Natural killer cell (primary cell): Measurements from ENCODE around the gene ADCY5. TPM values are rescaled to one million over a fixed set of nuclear protein-coding genes. Genes with fewer than 3 reads are reported as not detected.

Experiments
- ATAC-seq, 3 donors: fragments of 150-1000 bp in 2 of 3; fragments of 200-7000 bp in 1 of 3; cut with Tn5 transposase; 1 replicate in 1 of 3; 2 replicates in 2 of 3; pipeline ENCODE4 v1.10.0; 2021; ENCODE audit warnings: mild to moderate bottlenecking in 2 of 3, moderate library complexity in 2 of 3
- DNase-seq, 2 donors: peaks; one replicate each; pipeline versions ENCODE4 v3.0.0 to v3.0.0-alpha.2; 2013 to 2021; ENCODE audit warnings: mixed read lengths in 1 of 2
- H3K27ac ChIP-seq: one replicate; pipeline ENCODE4 v1.5.1; 2013; ENCODE audit warnings: mild to moderate bottlenecking, low read length
- H3K27me3 ChIP-seq: one replicate; pipeline ENCODE4 v1.6.1; 2013; ENCODE audit warnings: low read length; ENCODE audit not compliant: control insufficient read depth, insufficient read depth
- H3K36me3 ChIP-seq: one replicate; pipeline ENCODE4 v1.6.1; 2013; ENCODE audit warnings: low read length; ENCODE audit not compliant: control insufficient read depth, insufficient read depth
- H3K4me1 ChIP-seq: one replicate; pipeline ENCODE4 v1.6.1; 2013; ENCODE audit warnings: low read length; ENCODE audit not compliant: control insufficient read depth, insufficient read depth
- H3K4me3 ChIP-seq: one replicate; pipeline ENCODE4 v1.5.1; 2013; ENCODE audit warnings: low read length
- H3K9me3 ChIP-seq: one replicate; pipeline ENCODE4 v1.6.1; 2013; ENCODE audit warnings: low read length; ENCODE audit not compliant: control insufficient read depth, insufficient read depth
- H3K27ac Mint-ChIP-seq, 2 donors: one replicate each; pipeline ENCODE4 v1.8.0; 2022; ENCODE audit warnings: mild to moderate bottlenecking in 2 of 2, mixed read lengths in 2 of 2, moderate library complexity in 1 of 2
- H3K27me3 Mint-ChIP-seq, 2 donors: one replicate each; pipeline ENCODE4 v1.8.0; 2022; ENCODE audit warnings: low read depth in 2 of 2, mixed read lengths in 2 of 2
- H3K36me3 Mint-ChIP-seq: one replicate; pipeline ENCODE4 v1.8.0; 2022; ENCODE audit warnings: mixed read lengths
- H3K4me1 Mint-ChIP-seq, 2 donors: one replicate each; pipeline ENCODE4 v1.8.0; 2022; ENCODE audit warnings: mixed read lengths in 2 of 2
- H3K4me3 Mint-ChIP-seq: one replicate; pipeline ENCODE4 v1.8.0; 2022; ENCODE audit warnings: mild to moderate bottlenecking, moderate library complexity, mixed read lengths
- H3K9me3 Mint-ChIP-seq, 2 donors: one replicate each; pipeline ENCODE4 v1.8.0; 2022; ENCODE audit warnings: mixed read lengths in 2 of 2
- WGBS: methylation state at CpG from one replicate; pipeline ENCODE4 v1.1.7; 2013; ENCODE audit warnings: missing lambda C conversion rate; ENCODE audit not compliant: insufficient coverage; 5-methylcytosine and 5-hydroxymethylcytosine counted together
- intact Hi-C: fragments of 100-400 bp; cut with micrococcal nuclease; formaldehyde crosslinking; loops from one replicate; pipeline ENCODE4 v1.14.2; 2022
- total RNA-seq, 4 donors: library from RNA; stranded (reverse); fragments of 120-200 nt in 1 of 4; gene quantifications; one replicate each; pipeline versions ENCODE4 v1.2.3 to v1.2.4, GENCODE V29; 2013 to 2022
- TF ChIP-seq, protein P1 (sequence below): fragments of 200-600 bp; IDR thresholded peaks from one replicate; pipeline ENCODE4 v1.8.0; 2022; ENCODE audit warnings: antibody characterized with exemption

ADCY5 gene
- total RNA-seq, 3 donors from 2014 or later (not counting 1 experiment from before 2014, with no cell fraction given): not detected

DNA sequence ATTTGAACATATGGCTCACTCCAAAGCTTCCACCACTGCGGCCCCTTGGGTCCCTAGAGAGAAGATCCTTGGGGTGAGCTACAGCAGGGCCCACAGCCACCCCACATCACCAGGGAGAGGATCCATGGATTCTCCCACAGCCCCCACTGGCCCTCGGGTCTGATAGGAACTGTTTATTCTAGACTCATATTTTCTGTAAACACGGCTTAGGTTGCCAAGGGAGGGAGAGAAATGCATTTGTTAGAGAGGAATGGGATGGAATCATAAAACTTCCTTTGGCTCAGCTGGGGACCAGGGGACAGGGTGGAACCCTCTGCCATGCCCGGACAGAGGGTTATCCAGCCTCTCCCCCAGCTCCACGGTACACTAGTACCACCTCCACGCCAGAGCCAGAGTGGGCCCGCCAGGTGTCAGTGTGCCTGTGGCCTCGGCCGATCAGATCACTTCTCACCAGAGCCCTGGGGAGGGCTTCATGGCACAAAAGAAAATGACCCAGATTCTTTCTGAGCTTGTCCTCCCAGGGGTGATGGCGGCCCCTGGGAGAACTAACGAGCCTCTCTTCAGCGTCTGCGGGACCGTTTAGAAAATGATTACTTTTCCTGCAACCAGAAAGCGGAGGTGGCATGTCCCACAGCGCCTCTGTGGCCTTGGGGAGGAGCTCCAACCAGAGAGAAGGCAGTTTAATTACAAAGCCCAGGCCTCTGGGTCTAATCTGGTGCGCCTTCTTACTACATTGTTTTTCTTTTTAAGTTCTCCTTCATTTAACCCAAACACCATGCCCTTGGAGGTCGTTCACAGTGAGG is 33.7 kb downstream of the ADCY5 start:
- TF ChIP-seq, protein P1, sequence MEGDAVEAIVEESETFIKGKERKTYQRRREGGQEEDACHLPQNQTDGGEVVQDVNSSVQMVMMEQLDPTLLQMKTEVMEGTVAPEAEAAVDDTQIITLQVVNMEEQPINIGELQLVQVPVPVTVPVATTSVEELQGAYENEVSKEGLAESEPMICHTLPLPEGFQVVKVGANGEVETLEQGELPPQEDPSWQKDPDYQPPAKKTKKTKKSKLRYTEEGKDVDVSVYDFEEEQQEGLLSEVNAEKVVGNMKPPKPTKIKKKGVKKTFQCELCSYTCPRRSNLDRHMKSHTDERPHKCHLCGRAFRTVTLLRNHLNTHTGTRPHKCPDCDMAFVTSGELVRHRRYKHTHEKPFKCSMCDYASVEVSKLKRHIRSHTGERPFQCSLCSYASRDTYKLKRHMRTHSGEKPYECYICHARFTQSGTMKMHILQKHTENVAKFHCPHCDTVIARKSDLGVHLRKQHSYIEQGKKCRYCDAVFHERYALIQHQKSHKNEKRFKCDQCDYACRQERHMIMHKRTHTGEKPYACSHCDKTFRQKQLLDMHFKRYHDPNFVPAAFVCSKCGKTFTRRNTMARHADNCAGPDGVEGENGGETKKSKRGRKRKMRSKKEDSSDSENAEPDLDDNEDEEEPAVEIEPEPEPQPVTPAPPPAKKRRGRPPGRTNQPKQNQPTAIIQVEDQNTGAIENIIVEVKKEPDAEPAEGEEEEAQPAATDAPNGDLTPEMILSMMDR: no peak
- Histone ChIP-seq H3K4me3 (no peak overlapping the region), H3K27me3 (no peaks in the 10 kb centered on the region), H3K9me3 (no peaks in the 10 kb centered on the region), H3K36me3 (no peaks in the 10 kb centered on the region), H3K27ac (no peak overlapping the region), H3K4me1 (no peaks in the 10 kb centered on the region)
- DNase-seq (no peak), ATAC-seq (no peak)
- no peaks in the 10 kb centered on the region for H3K27me3 Mint-ChIP-seq
- H3K9me3 Mint-ChIP-seq: no peaks in the 10 kb centered on the region
- no peaks in the 10 kb centered on the region for H3K36me3 Mint-ChIP-seq
- intact Hi-C loops: no loop called here
- no peak overlapping the region for H3K4me3 Mint-ChIP-seq
- H3K4me1 Mint-ChIP-seq: no peaks in the 10 kb centered on the region
- no peak overlapping the region for H3K27ac Mint-ChIP-seq
- WGBS: 86% methylated on average over 18 of the region's 18 CpGs

GRCh38 chr3:123412811-123413604 is 35.9 kb downstream of the ADCY5 start:
- ATAC-seq: no peak
- WGBS: 90% methylated on average over 21 of the region's 21 CpGs
- Mint-ChIP-seq H3K4me1 (no peaks in the 10 kb centered on the region), H3K36me3 (no peaks in the 10 kb centered on the region), H3K4me3 (no peak overlapping the region), H3K27me3 (no peaks in the 10 kb centered on the region), H3K27ac (no peak overlapping the region), H3K9me3 (no peaks in the 10 kb centered on the region)
- H3K27me3 ChIP-seq: no peaks in the 10 kb centered on the region
- TF ChIP-seq, protein P1: no peak
- H3K9me3 ChIP-seq: no peaks in the 10 kb centered on the region
- no peaks in the 10 kb centered on the region for H3K4me1 ChIP-seq
- intact Hi-C loops: no loop called here
- no peak overlapping the region for H3K4me3 ChIP-seq
- DNase-seq: no peak
- H3K27ac ChIP-seq: no peak overlapping the region
- H3K36me3 ChIP-seq: no peaks in the 10 kb centered on the region

DNA sequence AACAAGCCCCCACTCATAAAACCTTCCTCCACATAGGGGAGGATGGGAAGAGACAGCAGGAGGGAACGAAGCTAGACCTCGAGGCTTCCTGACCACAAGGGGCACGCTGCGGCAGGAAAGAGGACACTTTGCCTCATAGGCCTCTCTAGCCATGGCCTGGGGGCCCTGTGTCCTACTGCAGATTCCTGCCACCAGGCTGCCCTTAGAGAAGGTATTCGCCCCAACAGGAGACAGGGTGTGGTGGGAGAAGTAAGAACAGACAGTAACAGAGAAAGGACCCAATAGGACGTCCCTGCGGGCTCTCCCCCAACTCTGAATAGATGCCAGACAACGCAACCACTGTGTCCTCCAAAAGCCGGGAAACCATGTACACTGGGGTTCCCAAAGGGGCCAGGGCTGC is 36.8 kb downstream of the ADCY5 start:
- Histone ChIP-seq H3K36me3 (no peaks in the 10 kb centered on the region), H3K27ac (no peak overlapping the region), H3K4me1 (no peaks in the 10 kb centered on the region), H3K4me3 (no peak overlapping the region), H3K9me3 (no peaks in the 10 kb centered on the region), H3K27me3 (no peaks in the 10 kb centered on the region)
- no peaks in the 10 kb centered on the region for H3K27me3 Mint-ChIP-seq
- DNase-seq: no peak
- no peak for ATAC-seq
- H3K36me3 Mint-ChIP-seq: no peaks in the 10 kb centered on the region
- no peaks in the 10 kb centered on the region for H3K4me1 Mint-ChIP-seq
- no peak overlapping the region for H3K4me3 Mint-ChIP-seq
- TF ChIP-seq, protein P1: no peak
- WGBS: 75% methylated on average over 9 of the region's 9 CpGs
- no peaks in the 10 kb centered on the region for H3K9me3 Mint-ChIP-seq
- no peak overlapping the region for H3K27ac Mint-ChIP-seq
- intact Hi-C loops: no loop called here
